PFSK-1 (cell line): ENCODE results near the gene MAST4.

Experiments used
- POLR2AphosphoS5 ChIP-seq: IDR thresholded peaks from 2 replicates; pipeline ENCODE4 v1.6.1; 2012; ENCODE audit warnings: low read depth, mild to moderate bottlenecking, control low read depth, low read length, moderate library complexity
- SIN3A ChIP-seq: IDR thresholded peaks from 2 replicates; pipeline ENCODE4 v1.6.1; 2012; ENCODE audit warnings: mild to moderate bottlenecking, low read length, moderate library complexity, borderline replicate concordance; ENCODE audit not compliant: insufficient read depth
- TAF1 ChIP-seq: IDR thresholded peaks from 2 replicates; pipeline ENCODE4 v1.6.1; 2012; ENCODE audit warnings: low read length, control low read depth, borderline replicate concordance; ENCODE audit not compliant: insufficient read depth
- TF ChIP-seq, protein P1 (sequence below), 2 experiments: IDR thresholded peaks; 2 replicates each; pipeline versions ENCODE4 v1.6.1 to v1.8.0; 2011 to 2012; ENCODE audit warnings: low read depth in 2 of 2, low read length in 2 of 2, control low read depth in 1 of 2, inconsistent platforms in 1 of 2, mild to moderate bottlenecking in 1 of 2, moderate library complexity in 1 of 2; ENCODE audit not compliant: insufficient read depth in 1 of 2

DNA sequence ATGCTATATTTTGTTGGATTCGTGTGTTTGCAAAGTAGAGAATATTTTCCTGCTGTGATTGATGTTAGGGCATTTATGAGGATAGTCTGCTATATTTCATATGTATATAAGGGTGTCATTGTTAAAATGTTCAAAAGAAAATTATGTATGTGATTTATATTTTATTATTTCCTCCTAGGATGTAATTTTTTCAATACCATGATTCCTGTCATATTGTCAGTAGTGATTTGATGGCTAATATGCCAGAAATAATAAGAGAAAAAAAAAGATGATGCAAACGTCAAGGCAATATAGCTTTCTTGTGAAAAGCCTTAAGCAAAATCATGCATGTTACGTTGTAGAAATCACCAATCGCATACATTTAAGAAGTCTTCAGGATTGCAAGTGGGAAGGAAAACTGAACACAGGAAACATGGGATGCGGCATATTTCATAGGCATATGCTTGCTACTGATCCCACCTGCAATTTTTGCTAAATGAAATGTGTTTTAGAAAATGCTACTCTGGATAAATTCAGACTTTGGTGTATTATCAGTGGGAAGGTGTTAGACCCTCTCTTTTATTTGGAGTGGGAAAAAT is 224.5 kb downstream of the MAST4 start:
- TF ChIP-seq TAF1, result no peak
- TF ChIP-seq SIN3A, result no peak
- no peak for TF ChIP-seq POLR2AphosphoS5
- TF ChIP-seq, protein P1, sequence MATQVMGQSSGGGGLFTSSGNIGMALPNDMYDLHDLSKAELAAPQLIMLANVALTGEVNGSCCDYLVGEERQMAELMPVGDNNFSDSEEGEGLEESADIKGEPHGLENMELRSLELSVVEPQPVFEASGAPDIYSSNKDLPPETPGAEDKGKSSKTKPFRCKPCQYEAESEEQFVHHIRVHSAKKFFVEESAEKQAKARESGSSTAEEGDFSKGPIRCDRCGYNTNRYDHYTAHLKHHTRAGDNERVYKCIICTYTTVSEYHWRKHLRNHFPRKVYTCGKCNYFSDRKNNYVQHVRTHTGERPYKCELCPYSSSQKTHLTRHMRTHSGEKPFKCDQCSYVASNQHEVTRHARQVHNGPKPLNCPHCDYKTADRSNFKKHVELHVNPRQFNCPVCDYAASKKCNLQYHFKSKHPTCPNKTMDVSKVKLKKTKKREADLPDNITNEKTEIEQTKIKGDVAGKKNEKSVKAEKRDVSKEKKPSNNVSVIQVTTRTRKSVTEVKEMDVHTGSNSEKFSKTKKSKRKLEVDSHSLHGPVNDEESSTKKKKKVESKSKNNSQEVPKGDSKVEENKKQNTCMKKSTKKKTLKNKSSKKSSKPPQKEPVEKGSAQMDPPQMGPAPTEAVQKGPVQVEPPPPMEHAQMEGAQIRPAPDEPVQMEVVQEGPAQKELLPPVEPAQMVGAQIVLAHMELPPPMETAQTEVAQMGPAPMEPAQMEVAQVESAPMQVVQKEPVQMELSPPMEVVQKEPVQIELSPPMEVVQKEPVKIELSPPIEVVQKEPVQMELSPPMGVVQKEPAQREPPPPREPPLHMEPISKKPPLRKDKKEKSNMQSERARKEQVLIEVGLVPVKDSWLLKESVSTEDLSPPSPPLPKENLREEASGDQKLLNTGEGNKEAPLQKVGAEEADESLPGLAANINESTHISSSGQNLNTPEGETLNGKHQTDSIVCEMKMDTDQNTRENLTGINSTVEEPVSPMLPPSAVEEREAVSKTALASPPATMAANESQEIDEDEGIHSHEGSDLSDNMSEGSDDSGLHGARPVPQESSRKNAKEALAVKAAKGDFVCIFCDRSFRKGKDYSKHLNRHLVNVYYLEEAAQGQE (IDR thresholded peaks at IDR 0.05; ENCODE audit: insufficient read depth in 1 of 2, low read depth in 2 of 2, low read length in 2 of 2), result no peak
